ENCODE results near the gene BASP1. TPM values are rescaled to one million over a fixed set of nuclear protein-coding genes. Genes with fewer than 3 reads are reported as not detected.

Gene BASP1
- polyA plus RNA-seq, 2 donors: 4.0 to 4.7 TPM

DNA sequence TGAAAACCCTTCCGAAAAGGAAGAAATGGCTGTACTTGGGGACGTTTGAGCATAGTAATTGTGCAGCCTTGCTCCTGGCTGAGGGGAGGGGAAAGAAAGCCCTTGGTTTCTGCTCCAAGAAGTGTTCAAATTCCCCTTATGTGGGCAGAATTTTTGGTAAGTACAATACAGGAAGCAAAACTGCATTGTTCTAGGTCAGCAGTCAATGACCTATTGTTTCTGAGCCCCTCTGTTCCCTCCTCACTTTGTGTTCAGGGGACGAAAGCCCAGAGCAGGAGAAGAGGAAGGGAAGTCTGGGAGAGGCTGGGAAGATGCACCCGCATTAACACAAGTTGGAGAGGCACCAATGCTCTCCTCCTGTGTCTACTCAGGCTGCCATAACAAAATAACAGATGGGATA is 11.9 kb downstream of the BASP1 start:
- H3K27ac ChIP-seq (ENCODE audit: low read depth in 2 of 2, low read length in 1 of 2): no peak overlapping the region
- 56 to 64% methylated on average over 4 of the region's 4 CpGs for WGBS, 2 donors

DNA sequence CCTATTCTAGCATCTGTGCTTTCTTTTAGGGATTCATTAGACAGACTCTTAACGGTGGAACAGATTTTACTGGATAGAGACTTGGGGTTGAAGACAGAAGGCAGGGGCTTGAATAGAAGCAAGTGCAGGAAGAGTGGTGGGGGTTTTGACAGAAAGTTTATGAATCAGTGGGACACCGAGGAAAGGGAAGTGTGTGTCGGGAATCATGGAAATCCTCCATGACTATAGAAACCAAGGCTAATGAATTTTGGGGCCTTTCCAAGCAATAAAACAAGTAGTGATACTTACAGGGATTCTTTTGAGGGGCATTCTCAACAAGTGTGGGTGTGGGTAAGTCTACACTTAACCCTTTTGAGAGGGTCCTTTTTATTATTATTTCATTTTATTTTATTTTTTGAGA is 12.8 kb downstream of the BASP1 start:
- H3K27me3 ChIP-seq (ENCODE audit: control insufficient read depth in 1 of 2, insufficient read depth in 2 of 2, low read length in 2 of 2): no peaks in the 10 kb centered on the region
- no peaks in the 10 kb centered on the region for H3K9me3 ChIP-seq (ENCODE audit: control insufficient read depth in 2 of 2, insufficient read depth in 1 of 2, low read depth in 1 of 2, low read length in 1 of 2)
- H3K4me3 ChIP-seq (ENCODE audit: low read depth in 1 of 2, low read length in 2 of 2): no peak overlapping the region
- peaks cover 0 to 2% of the 10 kb centered on the region in 2 donors for H3K4me1 ChIP-seq (ENCODE audit: control insufficient read depth in 2 of 2, insufficient read depth in 2 of 2, low read length in 1 of 2)
- no peaks in the 10 kb centered on the region for H3K36me3 ChIP-seq (ENCODE audit: control insufficient read depth in 2 of 2, insufficient read depth in 2 of 2, low read length in 1 of 2)
- WGBS, 2 donors: 89 to 95% methylated on average over 3 of the region's 3 CpGs
- H3K27ac ChIP-seq (ENCODE audit: low read depth in 2 of 2, low read length in 1 of 2): no peak overlapping the region

More for the DNA sequence above, 11.9 kb downstream of the BASP1 start:
- H3K9me3 ChIP-seq (ENCODE audit: control insufficient read depth in 2 of 2, insufficient read depth in 1 of 2, low read depth in 1 of 2, low read length in 1 of 2): no peaks in the 10 kb centered on the region
- H3K4me1 ChIP-seq (ENCODE audit: control insufficient read depth in 2 of 2, insufficient read depth in 2 of 2, low read length in 1 of 2): peaks cover 0 to 2% of the 10 kb centered on the region in 2 donors
- no peak overlapping the region for H3K4me3 ChIP-seq (ENCODE audit: low read depth in 1 of 2, low read length in 2 of 2)
- no peaks in the 10 kb centered on the region for H3K27me3 ChIP-seq (ENCODE audit: control insufficient read depth in 1 of 2, insufficient read depth in 2 of 2, low read length in 2 of 2)
- H3K36me3 ChIP-seq (ENCODE audit: control insufficient read depth in 2 of 2, insufficient read depth in 2 of 2, low read length in 1 of 2): no peaks in the 10 kb centered on the region

DNA sequence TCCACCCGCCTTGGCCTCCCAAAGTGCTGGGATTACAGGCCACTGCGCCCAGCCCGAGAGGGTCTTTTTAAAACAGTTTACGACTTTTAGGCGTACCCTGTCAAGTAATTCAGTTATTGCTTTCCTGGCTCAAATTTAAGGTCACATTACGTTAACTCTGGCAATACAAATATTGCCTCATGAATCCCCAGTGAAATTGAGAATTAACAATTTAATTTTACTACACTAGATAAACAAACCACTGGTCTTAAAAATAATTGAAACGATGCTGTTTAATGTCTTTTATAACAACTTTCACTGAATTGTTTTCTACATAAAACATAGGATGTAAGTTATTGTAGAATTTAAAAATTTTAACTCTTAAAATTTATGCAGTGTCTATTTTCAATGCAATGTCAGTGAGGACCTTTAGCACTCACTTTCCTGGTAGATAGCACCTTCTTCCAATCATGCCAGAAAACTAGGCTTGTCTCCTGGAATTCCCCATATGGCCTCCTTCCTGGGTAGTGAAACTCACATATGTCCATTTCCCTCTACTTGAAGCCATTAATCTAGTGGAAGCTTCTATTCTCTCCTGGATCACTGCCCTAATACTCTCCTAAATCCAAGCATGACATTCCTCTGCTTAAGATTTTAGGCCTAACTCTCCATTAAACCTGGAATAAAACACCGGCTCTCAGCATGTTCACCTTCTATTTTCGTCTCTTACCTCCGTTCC is 13.5 kb downstream of the BASP1 start:
- no peak overlapping the region for H3K4me3 ChIP-seq (ENCODE audit: low read depth in 1 of 2, low read length in 2 of 2)
- no peaks in the 10 kb centered on the region for H3K9me3 ChIP-seq (ENCODE audit: control insufficient read depth in 2 of 2, insufficient read depth in 1 of 2, low read depth in 1 of 2, low read length in 1 of 2)
- peaks cover 0 to 2% of the 10 kb centered on the region in 2 donors for H3K4me1 ChIP-seq (ENCODE audit: control insufficient read depth in 2 of 2, insufficient read depth in 2 of 2, low read length in 1 of 2)
- no peaks in the 10 kb centered on the region for H3K36me3 ChIP-seq (ENCODE audit: control insufficient read depth in 2 of 2, insufficient read depth in 2 of 2, low read length in 1 of 2)
- H3K27me3 ChIP-seq (ENCODE audit: control insufficient read depth in 1 of 2, insufficient read depth in 2 of 2, low read length in 2 of 2): no peaks in the 10 kb centered on the region
- WGBS, 2 donors: 91% methylated on average over 10 of the region's 10 CpGs
- H3K27ac ChIP-seq (ENCODE audit: low read depth in 2 of 2, low read length in 1 of 2): no peak overlapping the region

DNA sequence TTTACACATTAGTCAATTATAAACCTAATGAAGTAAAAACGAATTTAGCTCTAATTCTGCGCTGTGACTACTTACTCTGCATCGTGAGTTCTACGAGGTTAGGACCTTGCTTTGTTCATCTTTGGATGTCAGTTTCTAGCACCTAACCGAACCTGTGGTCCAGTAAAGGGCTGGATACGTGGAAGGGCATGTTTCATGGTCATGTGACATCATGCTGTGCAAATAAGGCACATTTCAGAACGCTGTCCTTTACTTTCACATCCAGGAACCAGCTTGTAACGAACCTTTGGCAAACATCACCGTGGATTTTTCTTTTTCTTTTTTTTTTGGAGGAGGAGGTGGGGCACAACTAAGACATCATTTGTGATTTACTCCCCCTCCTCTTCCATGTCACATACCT is 15.0 kb downstream of the BASP1 start:
- 64 to 68% methylated on average over 9 of the region's 9 CpGs for WGBS, 2 donors
- no peaks in the 10 kb centered on the region for H3K27me3 ChIP-seq (ENCODE audit: control insufficient read depth in 1 of 2, insufficient read depth in 2 of 2, low read length in 2 of 2)

DNA sequence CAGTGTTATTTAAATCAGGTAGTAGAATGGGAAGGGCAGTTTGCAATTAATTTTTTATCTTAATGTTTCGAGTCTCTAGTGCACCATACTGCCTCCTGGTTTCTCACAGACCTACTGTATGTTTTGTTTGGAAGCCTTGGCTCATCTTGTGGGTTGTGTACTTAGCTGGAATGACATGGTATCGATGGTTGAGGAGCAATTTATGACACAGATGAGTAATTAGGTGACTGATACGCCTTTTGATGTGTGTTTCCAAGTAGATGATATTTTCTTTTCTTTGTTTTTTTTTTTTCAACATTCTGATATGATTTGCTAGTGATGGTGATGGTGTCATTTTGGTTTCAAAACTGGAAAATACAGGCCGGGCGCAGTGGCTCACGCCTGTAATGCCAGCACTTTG is 16.1 kb downstream of the BASP1 start:
- Histone ChIP-seq H3K4me3 (ENCODE audit: low read depth in 1 of 2, low read length in 2 of 2) (no peak overlapping the region), H3K27ac (ENCODE audit: low read depth in 2 of 2, low read length in 1 of 2) (no peak overlapping the region), H3K27me3 (ENCODE audit: control insufficient read depth in 1 of 2, insufficient read depth in 2 of 2, low read length in 2 of 2) (no peaks in the 10 kb centered on the region), H3K36me3 (ENCODE audit: control insufficient read depth in 2 of 2, insufficient read depth in 2 of 2, low read length in 1 of 2) (no peaks in the 10 kb centered on the region), H3K9me3 (ENCODE audit: control insufficient read depth in 2 of 2, insufficient read depth in 1 of 2, low read depth in 1 of 2, low read length in 1 of 2) (no peaks in the 10 kb centered on the region), H3K4me1 (ENCODE audit: control insufficient read depth in 2 of 2, insufficient read depth in 2 of 2, low read length in 1 of 2) (peaks cover 0 to 2% of the 10 kb centered on the region in 2 donors)
- WGBS, 2 donors: 79 to 85% methylated on average over 6 of the region's 6 CpGs

More for the DNA sequence above, 15.0 kb downstream of the BASP1 start:
- Histone ChIP-seq H3K27ac (ENCODE audit: low read depth in 2 of 2, low read length in 1 of 2) (no peak overlapping the region), H3K4me1 (ENCODE audit: control insufficient read depth in 2 of 2, insufficient read depth in 2 of 2, low read length in 1 of 2) (peaks cover 0 to 2% of the 10 kb centered on the region in 2 donors), H3K4me3 (ENCODE audit: low read depth in 1 of 2, low read length in 2 of 2) (no peak overlapping the region), H3K36me3 (ENCODE audit: control insufficient read depth in 2 of 2, insufficient read depth in 2 of 2, low read length in 1 of 2) (no peaks in the 10 kb centered on the region), H3K9me3 (ENCODE audit: control insufficient read depth in 2 of 2, insufficient read depth in 1 of 2, low read depth in 1 of 2, low read length in 1 of 2) (no peaks in the 10 kb centered on the region)

DNA sequence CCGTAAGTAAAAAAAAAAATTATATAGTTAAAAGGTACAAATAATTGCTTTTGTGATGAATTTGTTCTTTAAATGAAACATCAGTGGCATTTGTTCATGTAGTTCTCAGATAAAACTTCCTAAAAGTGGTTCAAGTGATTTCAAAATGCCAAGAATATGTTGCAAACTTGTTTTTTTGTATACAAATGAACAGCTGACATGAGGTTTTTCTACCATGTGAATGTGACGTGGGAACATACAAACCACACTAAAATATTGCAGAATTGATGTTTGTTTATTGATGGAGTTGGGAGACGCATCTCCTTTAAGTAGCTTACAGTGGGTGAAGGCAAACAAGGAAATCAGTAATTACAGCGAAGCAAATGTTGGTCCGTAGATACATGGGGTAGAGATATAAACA is 16.9 kb downstream of the BASP1 start:
- Histone ChIP-seq H3K36me3 (ENCODE audit: control insufficient read depth in 2 of 2, insufficient read depth in 2 of 2, low read length in 1 of 2) (no peaks in the 10 kb centered on the region), H3K27me3 (ENCODE audit: control insufficient read depth in 1 of 2, insufficient read depth in 2 of 2, low read length in 2 of 2) (no peaks in the 10 kb centered on the region), H3K4me1 (ENCODE audit: control insufficient read depth in 2 of 2, insufficient read depth in 2 of 2, low read length in 1 of 2) (peaks cover 0 to 1% of the 10 kb centered on the region in 2 donors), H3K9me3 (ENCODE audit: control insufficient read depth in 2 of 2, insufficient read depth in 1 of 2, low read depth in 1 of 2, low read length in 1 of 2) (no peaks in the 10 kb centered on the region), H3K4me3 (ENCODE audit: low read depth in 1 of 2, low read length in 2 of 2) (no peak overlapping the region), H3K27ac (ENCODE audit: low read depth in 2 of 2, low read length in 1 of 2) (no peak overlapping the region)
- 86 to 90% methylated on average over 5 of the region's 5 CpGs for WGBS, 2 donors

DNA sequence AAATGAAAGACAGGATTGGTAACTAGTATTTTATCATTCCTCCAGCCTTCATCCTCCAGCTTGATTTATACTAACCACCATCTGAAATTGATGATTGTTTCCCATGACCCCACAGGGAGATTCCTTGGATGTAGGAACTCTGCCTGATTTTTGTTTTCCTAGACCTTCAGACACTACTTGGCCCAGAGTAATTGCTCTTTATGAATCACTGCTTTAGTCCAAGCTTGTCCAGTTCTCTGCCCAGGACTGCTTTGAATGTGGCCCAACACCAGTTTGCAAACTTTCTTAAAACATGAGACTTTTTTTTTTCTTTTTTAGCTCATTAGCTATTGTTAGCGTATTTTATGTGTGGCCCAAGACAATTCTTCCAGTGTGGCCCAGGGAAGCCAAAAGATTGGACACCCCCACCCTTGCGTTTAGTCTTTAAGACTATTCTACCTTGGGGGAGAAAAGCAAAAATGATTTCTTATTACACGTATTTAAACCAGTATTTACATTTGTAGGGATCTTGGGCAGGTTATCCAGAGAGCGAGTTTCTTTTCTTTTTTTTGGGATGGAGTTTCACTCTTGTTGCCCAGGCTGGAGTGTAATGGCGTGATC is 18.4 kb downstream of the BASP1 start:
- Histone ChIP-seq H3K27me3 (ENCODE audit: control insufficient read depth in 1 of 2, insufficient read depth in 2 of 2, low read length in 2 of 2) (no peaks in the 10 kb centered on the region), H3K9me3 (ENCODE audit: control insufficient read depth in 2 of 2, insufficient read depth in 1 of 2, low read depth in 1 of 2, low read length in 1 of 2) (no peaks in the 10 kb centered on the region), H3K36me3 (ENCODE audit: control insufficient read depth in 2 of 2, insufficient read depth in 2 of 2, low read length in 1 of 2) (no peaks in the 10 kb centered on the region), H3K4me1 (ENCODE audit: control insufficient read depth in 2 of 2, insufficient read depth in 2 of 2, low read length in 1 of 2) (no peaks in the 10 kb centered on the region), H3K4me3 (ENCODE audit: low read depth in 1 of 2, low read length in 2 of 2) (no peak overlapping the region), H3K27ac (ENCODE audit: low read depth in 2 of 2, low read length in 1 of 2) (no peak overlapping the region)
- 93 to 95% methylated on average over 5 of the region's 5 CpGs for WGBS, 2 donors

DNA sequence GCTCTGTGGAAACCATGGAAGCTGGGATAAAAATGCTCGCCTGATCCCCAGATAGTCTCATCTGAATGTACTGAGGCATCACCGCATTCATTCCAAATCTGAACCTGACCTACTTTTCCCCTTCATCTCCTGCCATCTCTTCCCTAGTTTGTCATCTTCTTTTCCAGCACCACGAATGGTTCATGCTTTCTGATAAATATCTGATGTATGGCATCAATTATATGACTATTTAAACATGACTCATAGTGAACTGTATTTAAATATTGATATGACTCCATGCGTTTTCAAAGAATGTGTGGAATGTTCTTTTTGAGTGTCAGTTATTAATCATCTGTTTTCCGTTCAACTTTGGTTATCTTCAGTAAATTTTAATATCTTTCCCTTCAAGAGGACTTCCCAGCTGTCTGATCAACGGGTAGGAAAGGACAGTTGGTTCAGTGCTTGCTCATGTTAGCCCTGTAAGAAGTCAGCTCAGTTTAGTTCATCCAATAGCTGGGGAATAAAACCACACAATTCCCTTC is 21.1 kb downstream of the BASP1 start:
- Histone ChIP-seq H3K36me3 (ENCODE audit: control insufficient read depth in 2 of 2, insufficient read depth in 2 of 2, low read length in 1 of 2) (no peaks in the 10 kb centered on the region), H3K4me3 (ENCODE audit: low read depth in 1 of 2, low read length in 2 of 2) (no peak overlapping the region), H3K27me3 (ENCODE audit: control insufficient read depth in 1 of 2, insufficient read depth in 2 of 2, low read length in 2 of 2) (no peaks in the 10 kb centered on the region), H3K9me3 (ENCODE audit: control insufficient read depth in 2 of 2, insufficient read depth in 1 of 2, low read depth in 1 of 2, low read length in 1 of 2) (no peaks in the 10 kb centered on the region), H3K27ac (ENCODE audit: low read depth in 2 of 2, low read length in 1 of 2) (no peak overlapping the region), H3K4me1 (ENCODE audit: control insufficient read depth in 2 of 2, insufficient read depth in 2 of 2, low read length in 1 of 2) (no peaks in the 10 kb centered on the region)
- WGBS, 2 donors: 51 to 55% methylated on average over 6 of the region's 6 CpGs

DNA sequence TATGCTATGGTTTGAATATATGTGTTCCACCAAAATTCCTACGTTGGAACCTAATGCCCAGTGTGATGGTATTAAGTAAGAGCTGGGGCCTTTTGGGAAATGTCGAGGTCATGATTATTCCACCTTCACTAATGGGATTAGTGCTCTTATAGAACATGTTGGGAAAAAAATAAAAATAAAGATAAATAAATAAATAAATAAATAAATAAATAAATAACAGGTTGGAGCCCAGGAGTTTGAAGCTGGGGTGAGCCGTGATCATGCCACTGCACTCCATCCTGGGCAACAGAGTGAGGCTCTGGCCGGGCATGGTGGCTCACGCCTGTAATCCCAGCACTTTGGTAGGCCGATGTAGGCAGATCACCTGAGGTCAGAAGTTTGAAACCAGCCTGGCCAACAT is 22.5 kb downstream of the BASP1 start:
- Histone ChIP-seq H3K27ac (ENCODE audit: low read depth in 2 of 2, low read length in 1 of 2) (no peak overlapping the region), H3K27me3 (ENCODE audit: control insufficient read depth in 1 of 2, insufficient read depth in 2 of 2, low read length in 2 of 2) (no peaks in the 10 kb centered on the region), H3K9me3 (ENCODE audit: control insufficient read depth in 2 of 2, insufficient read depth in 1 of 2, low read depth in 1 of 2, low read length in 1 of 2) (no peaks in the 10 kb centered on the region), H3K4me3 (ENCODE audit: low read depth in 1 of 2, low read length in 2 of 2) (no peak overlapping the region), H3K36me3 (ENCODE audit: control insufficient read depth in 2 of 2, insufficient read depth in 2 of 2, low read length in 1 of 2) (no peaks in the 10 kb centered on the region), H3K4me1 (ENCODE audit: control insufficient read depth in 2 of 2, insufficient read depth in 2 of 2, low read length in 1 of 2) (no peaks in the 10 kb centered on the region)
- WGBS, 2 donors: 93 to 95% methylated on average over 6 of the region's 6 CpGs

DNA sequence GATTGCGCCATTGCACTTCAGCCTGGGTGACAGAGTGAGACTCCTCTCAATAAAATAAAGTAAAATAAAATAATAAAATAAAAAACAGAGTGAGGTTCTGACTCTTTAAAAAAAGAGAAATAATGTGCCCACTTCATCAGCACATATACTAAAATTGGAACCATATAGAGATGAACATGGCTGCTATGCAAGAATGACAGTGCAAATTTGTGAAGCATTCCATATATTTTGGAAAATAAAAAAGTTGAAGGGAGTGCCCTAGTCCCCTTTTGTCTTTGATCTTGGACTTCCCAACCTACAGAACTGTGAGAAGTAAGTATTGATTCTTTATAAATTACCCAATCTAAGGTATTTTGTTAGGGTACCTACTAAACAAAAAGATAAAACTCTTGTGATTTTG is 23.1 kb downstream of the BASP1 start:
- Histone ChIP-seq H3K36me3 (ENCODE audit: control insufficient read depth in 2 of 2, insufficient read depth in 2 of 2, low read length in 1 of 2) (no peaks in the 10 kb centered on the region), H3K4me1 (ENCODE audit: control insufficient read depth in 2 of 2, insufficient read depth in 2 of 2, low read length in 1 of 2) (no peaks in the 10 kb centered on the region), H3K4me3 (ENCODE audit: low read depth in 1 of 2, low read length in 2 of 2) (no peak overlapping the region), H3K27me3 (ENCODE audit: control insufficient read depth in 1 of 2, insufficient read depth in 2 of 2, low read length in 2 of 2) (no peaks in the 10 kb centered on the region), H3K27ac (ENCODE audit: low read depth in 2 of 2, low read length in 1 of 2) (no peak overlapping the region), H3K9me3 (ENCODE audit: control insufficient read depth in 2 of 2, insufficient read depth in 1 of 2, low read depth in 1 of 2, low read length in 1 of 2) (no peaks in the 10 kb centered on the region)
- 90 to 91% methylated on average over 1 of the region's 1 CpG for WGBS, 2 donors

Data from esophagus (tissue), 2 donors.